ENCODE data around the gene IPP.

DNA sequence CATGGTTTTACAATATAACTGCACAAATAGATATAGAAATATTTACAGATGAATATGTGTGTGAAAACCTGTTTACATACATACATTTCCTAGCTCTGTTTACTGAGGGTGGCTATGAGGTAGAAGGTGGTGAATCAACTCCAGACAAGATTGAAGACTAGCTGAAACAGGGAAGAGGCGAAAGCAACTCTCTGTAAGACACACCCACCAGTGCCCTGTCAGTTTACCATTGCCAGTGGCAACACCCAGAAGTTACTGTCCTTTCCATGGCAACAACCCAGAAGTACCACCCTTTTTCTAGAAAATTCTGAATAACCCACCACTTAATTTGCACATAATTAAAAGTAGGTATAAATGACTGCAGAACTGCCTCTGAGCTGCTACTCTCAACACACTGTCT lies 45.8 kb downstream of the IPP start:
- TF ChIP-seq, protein P1, sequence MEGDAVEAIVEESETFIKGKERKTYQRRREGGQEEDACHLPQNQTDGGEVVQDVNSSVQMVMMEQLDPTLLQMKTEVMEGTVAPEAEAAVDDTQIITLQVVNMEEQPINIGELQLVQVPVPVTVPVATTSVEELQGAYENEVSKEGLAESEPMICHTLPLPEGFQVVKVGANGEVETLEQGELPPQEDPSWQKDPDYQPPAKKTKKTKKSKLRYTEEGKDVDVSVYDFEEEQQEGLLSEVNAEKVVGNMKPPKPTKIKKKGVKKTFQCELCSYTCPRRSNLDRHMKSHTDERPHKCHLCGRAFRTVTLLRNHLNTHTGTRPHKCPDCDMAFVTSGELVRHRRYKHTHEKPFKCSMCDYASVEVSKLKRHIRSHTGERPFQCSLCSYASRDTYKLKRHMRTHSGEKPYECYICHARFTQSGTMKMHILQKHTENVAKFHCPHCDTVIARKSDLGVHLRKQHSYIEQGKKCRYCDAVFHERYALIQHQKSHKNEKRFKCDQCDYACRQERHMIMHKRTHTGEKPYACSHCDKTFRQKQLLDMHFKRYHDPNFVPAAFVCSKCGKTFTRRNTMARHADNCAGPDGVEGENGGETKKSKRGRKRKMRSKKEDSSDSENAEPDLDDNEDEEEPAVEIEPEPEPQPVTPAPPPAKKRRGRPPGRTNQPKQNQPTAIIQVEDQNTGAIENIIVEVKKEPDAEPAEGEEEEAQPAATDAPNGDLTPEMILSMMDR (conservative IDR thresholded peaks at IDR 0.05; ENCODE audit: low read length), result no peak
- TF ChIP-seq EZH2phosphoT487 (IDR thresholded peaks at IDR 0.05; ENCODE audit: borderline replicate concordance), result no peak
